Measurements from ENCODE around the gene MTMR10. TPM values are rescaled to one million over a fixed set of nuclear protein-coding genes. Genes with fewer than 3 reads are reported as not detected.

Gene MTMR10
- total and polyA plus RNA-seq, 8 donors, result 27.0 to 34.3 (median 31.2) TPM

GRCh38 chr15:30903497-30904187, 87.8 kb downstream of the MTMR10 start, which contains the start of gene FAN1:
TSS of gene FAN1 (plus strand) at chr15:30903915. CDS start at chr15:30904664, 749 bp downstream.
- no peaks in the 10 kb centered on the region for H3K36me3 ChIP-seq
- peak within 1 kb of the TSS; percentile 52 to 66 for H3K27ac ChIP-seq
- no peaks in the 10 kb centered on the region for H3K9me3 ChIP-seq
- DNase-seq, result peak; percentile 68 to 95 (median 88)
- peak within 1 kb of the TSS; percentile 66 to 72 for H3K4me3 ChIP-seq
- peak; percentile 100 for ATAC-seq
- intact Hi-C loops (cut with DNase I), result no loop called here
- H3K4me1 ChIP-seq, result peaks cover 6 to 14% of the 10 kb centered on the region in 2 donors
- TF ChIP-seq CTCF (IDR thresholded peaks at IDR 0.05), result no peak
- H3K27me3 ChIP-seq, result no peaks in the 10 kb centered on the region

DNA sequence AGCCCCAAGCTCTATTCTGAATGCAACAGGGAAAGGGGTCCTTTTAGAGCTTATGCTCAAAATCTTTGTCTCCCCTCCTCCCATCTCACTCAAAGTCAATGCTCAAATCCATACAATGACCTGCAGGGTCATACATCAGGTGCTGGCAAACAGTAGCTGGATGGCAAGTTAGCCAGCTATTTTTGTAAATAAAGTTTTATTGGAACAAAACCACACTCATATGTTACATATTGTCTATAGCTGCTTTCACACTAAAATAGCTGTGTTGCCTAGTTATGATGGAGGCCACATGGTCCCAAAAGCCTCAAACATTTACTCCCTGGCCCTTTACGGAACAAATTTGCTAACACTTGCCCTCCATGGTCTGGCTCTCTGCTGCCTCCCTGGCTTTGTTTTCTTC, 89.5 kb downstream of the MTMR10 start:
- H3K36me3 ChIP-seq, result no peaks in the 10 kb centered on the region
- H3K4me1 ChIP-seq, result peaks cover 6 to 14% of the 10 kb centered on the region in 2 donors
- H3K4me3 ChIP-seq, result no peak overlapping the region
- intact Hi-C loops (cut with DNase I), result no loop called here
- H3K9me3 ChIP-seq, result no peaks in the 10 kb centered on the region
- TF ChIP-seq CTCF (IDR thresholded peaks at IDR 0.05), result no peak
- H3K27me3 ChIP-seq, result no peaks in the 10 kb centered on the region
- no peak for ATAC-seq
- no peak overlapping the region for H3K27ac ChIP-seq
- no peak for DNase-seq

DNA sequence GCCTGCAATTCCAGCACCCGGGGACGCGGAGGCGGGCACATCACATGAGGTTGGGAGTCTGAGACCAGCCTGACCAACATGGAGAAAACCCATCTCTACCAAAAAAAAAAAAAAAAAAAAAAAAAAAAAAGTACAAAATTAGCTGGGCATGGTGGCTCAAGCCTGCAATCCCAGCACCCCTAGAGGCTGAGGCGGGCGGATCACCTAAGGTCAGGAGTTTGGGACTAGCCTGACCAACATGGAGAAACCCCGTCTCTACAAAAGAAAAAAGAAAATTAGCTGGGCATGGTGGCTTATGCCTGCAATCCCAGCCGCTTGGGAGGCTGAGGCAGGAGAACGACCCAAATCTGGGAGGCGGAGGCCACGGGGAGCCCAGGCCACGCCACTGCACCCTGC, 95.2 kb downstream of the MTMR10 start:
- DNase-seq (no peak), ATAC-seq (no peak)
- intact Hi-C loops (cut with DNase I), result no loop called here
- no peaks in the 10 kb centered on the region for H3K27me3 ChIP-seq
- H3K27ac ChIP-seq, result no peak overlapping the region
- H3K9me3 ChIP-seq, result no peaks in the 10 kb centered on the region
- no peak for TF ChIP-seq CTCF (IDR thresholded peaks at IDR 0.05)
- no peaks in the 10 kb centered on the region for H3K4me1 ChIP-seq
- H3K36me3 ChIP-seq, result no peaks in the 10 kb centered on the region
- no peak overlapping the region for H3K4me3 ChIP-seq

DNA sequence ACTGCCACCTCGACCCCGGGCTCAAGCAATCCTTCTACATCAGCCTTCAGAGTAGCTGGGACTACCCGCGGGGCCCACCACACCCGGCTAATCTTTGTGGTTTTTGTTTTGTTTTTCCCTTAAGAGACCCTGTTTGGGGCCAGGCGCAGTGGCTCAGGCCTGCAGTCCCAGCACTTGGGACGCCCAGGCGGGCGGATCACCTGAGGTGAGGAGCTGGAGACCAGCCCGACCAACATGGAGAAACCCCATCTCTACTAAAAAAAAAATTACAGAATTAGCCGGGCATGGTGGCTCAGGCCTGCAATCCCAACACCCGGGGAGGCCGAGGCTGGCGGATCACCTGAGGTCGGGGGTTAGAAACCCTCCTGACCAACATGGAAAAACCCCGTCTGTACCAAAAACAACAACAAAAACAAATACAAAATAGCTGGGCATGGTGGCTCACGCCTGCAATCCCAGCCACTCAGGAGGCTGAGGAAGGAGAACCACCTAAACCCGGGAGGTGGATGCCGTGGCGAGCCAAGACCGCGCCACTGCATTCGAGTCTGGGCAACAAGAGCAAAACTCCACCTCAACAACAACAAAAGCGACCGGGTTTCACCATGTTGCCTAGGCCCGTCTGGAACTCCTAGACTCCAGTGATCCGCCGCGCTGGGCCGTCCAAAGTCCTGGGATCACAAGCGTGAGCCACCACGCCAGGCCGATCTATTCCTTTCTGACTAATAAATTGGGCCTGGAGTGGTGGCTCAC, 95.8 kb downstream of the MTMR10 start:
- no peak overlapping the region for H3K4me3 ChIP-seq
- ATAC-seq, result no peak
- no peaks in the 10 kb centered on the region for H3K4me1 ChIP-seq
- peak in 1 of 4 donors; percentile 65 for DNase-seq
- no peaks in the 10 kb centered on the region for H3K27me3 ChIP-seq
- no peaks in the 10 kb centered on the region for H3K9me3 ChIP-seq
- no peak for TF ChIP-seq CTCF (IDR thresholded peaks at IDR 0.05)
- H3K27ac ChIP-seq, result no peak overlapping the region
- intact Hi-C loops (cut with DNase I), result no loop called here
- H3K36me3 ChIP-seq, result no peaks in the 10 kb centered on the region

DNA sequence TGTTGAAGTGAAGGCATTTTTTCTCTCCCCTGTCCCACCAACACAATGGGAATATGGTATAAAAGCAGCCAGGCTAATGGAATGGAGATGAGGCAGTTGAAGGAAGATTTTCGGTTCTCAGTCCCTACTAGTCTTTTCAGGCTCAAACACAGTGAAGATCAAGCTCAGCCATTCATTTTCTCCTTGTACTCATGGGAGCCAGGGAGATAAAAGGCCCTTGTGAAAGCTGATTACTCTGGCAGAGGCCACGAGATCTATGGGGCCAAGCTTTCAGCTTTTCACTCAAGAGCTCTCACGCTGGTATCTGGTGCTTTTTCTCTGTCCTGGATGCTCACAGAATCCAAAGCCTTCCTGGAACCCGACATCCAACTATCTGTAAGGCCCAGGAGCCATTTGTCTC, 102.2 kb downstream of the MTMR10 start:
- Histone ChIP-seq H3K4me1 (no peaks in the 10 kb centered on the region), H3K27ac (no peak overlapping the region), H3K27me3 (no peaks in the 10 kb centered on the region), H3K36me3 (no peaks in the 10 kb centered on the region), H3K4me3 (no peak overlapping the region), H3K9me3 (no peaks in the 10 kb centered on the region)
- no peak for TF ChIP-seq CTCF (IDR thresholded peaks at IDR 0.05)
- ATAC-seq, result no peak
- intact Hi-C loops (cut with DNase I), result no loop called here
- no peak for DNase-seq
